H1 (cell line): Measurements from ENCODE around the gene KLHDC10. TPM values are rescaled to one million over a fixed set of nuclear protein-coding genes. Genes with fewer than 3 reads are reported as not detected.

Source experiments
- CTCF ChIA-PET: fragments of 300-600 bp; sonication (Branson Sonifier 250); formaldehyde crosslinking; loops from one replicate; lab custom pipeline; 2021; ENCODE audit not compliant: partially characterized antibody; lab: Charles Lee
- POLR2A ChIA-PET: fragments of 300-600 bp; sonication (Branson Sonifier 250); formaldehyde crosslinking; loops from one replicate; lab custom pipeline; 2021; ENCODE audit warnings: inconsistent platforms; ENCODE audit not compliant: partially characterized antibody; lab: Charles Lee
- DNase-seq, 2 experiments: peaks; one replicate each; pipeline versions ENCODE4 v3.0.0 to v3.0.0-alpha.2; 2010 to 2022; ENCODE audit warnings: low spot score in 2 of 2, low read depth in 1 of 2, mixed read lengths in 1 of 2
- FAIRE-seq: peaks from 2 replicates; lab custom pipeline; 2011; peaks lifted over from hg19 to GRCh38; lab: Jason Lieb, UNC
- H2AFZ ChIP-seq: 2 replicates; pipeline ENCODE4 v1.8.1; 2012; ENCODE audit warnings: low read length, inconsistent platforms
- H2AK5ac ChIP-seq: 2 replicates; pipeline ENCODE4 v1.6.1; 2013; ENCODE audit warnings: low read depth, low read length
- H2BK120ac ChIP-seq: replicated peaks from 2 replicates; pipeline ENCODE3; 2013; ENCODE audit warnings: low read depth, low read length, inconsistent platforms
- H2BK12ac ChIP-seq: 2 replicates; pipeline ENCODE4 v1.6.1; 2013; ENCODE audit warnings: low read depth, low read length
- H2BK15ac ChIP-seq: 2 replicates; pipeline ENCODE4 v1.6.1; 2013; ENCODE audit warnings: low read length
- H2BK20ac ChIP-seq: 2 replicates; pipeline ENCODE4 v1.6.1; 2013; ENCODE audit warnings: low read length
- H2BK5ac ChIP-seq: 2 replicates; pipeline ENCODE4 v1.6.1; 2013; ENCODE audit warnings: low read depth, low read length
- H3K14ac ChIP-seq: 2 replicates; pipeline ENCODE4 v1.6.1; 2013; ENCODE audit warnings: inconsistent platforms; ENCODE audit not compliant: insufficient read length
- H3K18ac ChIP-seq: 2 replicates; pipeline ENCODE4 v1.6.1; 2013; ENCODE audit warnings: low read length; ENCODE audit errors: extremely low read depth
- H3K23ac ChIP-seq: 2 replicates; pipeline ENCODE4 v1.6.1; 2013; ENCODE audit warnings: inconsistent platforms; ENCODE audit not compliant: insufficient read length
- H3K23me2 ChIP-seq: 2 replicates; pipeline ENCODE4 v1.6.1; 2013; ENCODE audit warnings: low read depth, low read length
- H3K27ac ChIP-seq: 2 replicates; pipeline ENCODE4 v1.6.1; 2011; ENCODE audit warnings: low read depth, low read length, inconsistent platforms
- H3K27me3 ChIP-seq, 4 experiments: replicated peaks in 1 of 4; 1 replicate in 1 of 4; 2 replicates in 3 of 4; pipeline versions ENCODE4 v1.6.1 to v1.8.1; 2011 to 2013; ENCODE audit warnings: low read length in 3 of 4, mild to moderate bottlenecking in 3 of 4, inconsistent platforms in 2 of 4, mixed read lengths in 2 of 4, moderate library complexity in 1 of 4; ENCODE audit not compliant: control insufficient read depth in 3 of 4, insufficient read depth in 3 of 4; ENCODE audit errors: extremely low read depth in 1 of 4
- H3K36me3 ChIP-seq, 4 experiments: 2 replicates each; pipeline versions ENCODE4 v1.6.1 to v1.8.1; 2011 to 2013; ENCODE audit warnings: mild to moderate bottlenecking in 4 of 4, low read length in 3 of 4, moderate library complexity in 2 of 4, control low read depth in 1 of 4, inconsistent platforms in 1 of 4; ENCODE audit not compliant: insufficient read depth in 4 of 4, control insufficient read depth in 2 of 4
- H3K4ac ChIP-seq: replicated peaks from 2 replicates; pipeline ENCODE3; 2013; ENCODE audit warnings: low read length, low read depth, mixed read lengths, inconsistent platforms; ENCODE audit not compliant: insufficient read length
- H3K4me1 ChIP-seq, 4 experiments: replicated peaks in 1 of 4; 1 replicate in 1 of 4; 2 replicates in 3 of 4; pipeline versions ENCODE4 v1.6.1 to v1.8.1; 2011 to 2013; ENCODE audit warnings: low read length in 3 of 4, inconsistent platforms in 2 of 4, mixed read lengths in 1 of 4; ENCODE audit not compliant: insufficient read depth in 4 of 4, control insufficient read depth in 3 of 4
- H3K4me2 ChIP-seq, 2 experiments: 2 replicates each; pipeline versions ENCODE4 v1.6.1 to v1.8.1; 2011 to 2013; ENCODE audit warnings: low read depth in 2 of 2, low read length in 2 of 2, control low read depth in 1 of 2, inconsistent platforms in 1 of 2, mild to moderate bottlenecking in 1 of 2; ENCODE audit not compliant: insufficient read depth in 1 of 2
- H3K4me3 ChIP-seq, 4 experiments: fragments of 200-600, 300-600 bp in 1 of 4; sonication (generic), shearing (Covaris generic), sonication (Bioruptor Twin) in 1 of 4; 2 replicates each; pipeline versions ENCODE4 v1.5.1 to v1.8.1; 2011 to 2016; ENCODE audit warnings: low read length in 4 of 4, low read depth in 3 of 4, control low read depth in 2 of 4, inconsistent platforms in 2 of 4, mild to moderate bottlenecking in 2 of 4, mixed read lengths in 1 of 4, moderate library complexity in 1 of 4; ENCODE audit not compliant: insufficient read depth in 2 of 4; ENCODE audit errors: extremely low read depth in 1 of 4
- H3K56ac ChIP-seq: replicated peaks from 2 replicates; pipeline ENCODE3; 2013; ENCODE audit warnings: low read depth, mild to moderate bottlenecking, mixed read lengths, low read length, inconsistent platforms; ENCODE audit not compliant: insufficient read length
- H3K79me1 ChIP-seq: 2 replicates; pipeline ENCODE4 v1.6.1; 2013; ENCODE audit warnings: low read depth, low read length, control low read depth
- H3K79me2 ChIP-seq, 2 experiments: 2 replicates each; pipeline versions ENCODE4 v1.6.1 to v1.8.1; 2012 to 2013; ENCODE audit warnings: low read length in 2 of 2, mild to moderate bottlenecking in 2 of 2, inconsistent platforms in 1 of 2; ENCODE audit not compliant: insufficient read depth in 2 of 2, control insufficient read depth in 1 of 2
- H3K9ac ChIP-seq, 4 experiments: replicated peaks in 1 of 4; 1 replicate in 1 of 4; 2 replicates in 3 of 4; pipeline versions ENCODE4 v1.6.1 to v1.8.1; 2011 to 2013; ENCODE audit warnings: low read depth in 3 of 4, low read length in 3 of 4, control low read depth in 2 of 4, mild to moderate bottlenecking in 2 of 4, moderate library complexity in 2 of 4, inconsistent platforms in 1 of 4; ENCODE audit errors: extremely low read depth in 1 of 4
- H3K9me3 ChIP-seq, 2 experiments: 2 replicates each; pipeline versions ENCODE4 v1.6.1 to v1.8.1; 2012 to 2013; ENCODE audit warnings: mild to moderate bottlenecking in 2 of 2, moderate library complexity in 2 of 2, control low read depth in 1 of 2, inconsistent platforms in 1 of 2, low read depth in 1 of 2, low read length in 1 of 2, mixed read lengths in 1 of 2; ENCODE audit not compliant: insufficient read depth in 2 of 2
- H4K20me1 ChIP-seq, 2 experiments: replicated peaks in 1 of 2; 2 replicates each; pipeline versions ENCODE3 to v1.8.1; 2011 to 2013; ENCODE audit warnings: inconsistent platforms in 2 of 2, low read length in 2 of 2, mild to moderate bottlenecking in 1 of 2; ENCODE audit not compliant: insufficient read depth in 2 of 2, control insufficient read depth in 1 of 2
- H4K5ac ChIP-seq: 2 replicates; pipeline ENCODE4 v1.6.1; 2013; ENCODE audit warnings: low read length, low read depth, mixed read lengths, inconsistent platforms; ENCODE audit not compliant: insufficient read length
- H4K8ac ChIP-seq: 2 replicates; pipeline ENCODE4 v1.8.0; 2013; ENCODE audit warnings: mild to moderate bottlenecking, moderate library complexity, low read length, inconsistent platforms; ENCODE audit not compliant: insufficient read depth; ENCODE audit errors: extremely low read depth
- H4K91ac ChIP-seq: replicated peaks from 2 replicates; pipeline ENCODE3; 2013; ENCODE audit warnings: low read length, mixed read lengths, inconsistent platforms; ENCODE audit not compliant: insufficient read length
- EGR1 ChIP-seq: IDR thresholded peaks from 2 replicates; pipeline ENCODE4 v1.6.1; 2011; ENCODE audit warnings: low read depth, low read length, borderline replicate concordance
- FOSL1 ChIP-seq: IDR thresholded peaks from 2 replicates; pipeline ENCODE4 v1.6.1; 2011; ENCODE audit warnings: mild to moderate bottlenecking, low read depth, low read length, moderate library complexity; ENCODE audit not compliant: insufficient read depth
- GABPA ChIP-seq: IDR thresholded peaks from 2 replicates; pipeline ENCODE4 v1.6.1; 2011; ENCODE audit warnings: mild to moderate bottlenecking, low read length, moderate library complexity, borderline replicate concordance; ENCODE audit not compliant: insufficient read depth
- WGBS, 2 experiments: shearing (Covaris generic) in 1 of 2; methylation state at CpG; one replicate each; pipeline versions ENCODE4 v1.1.6 to v1.1.7; 2013 to 2015; ENCODE audit warnings: low lambda C conversion rate in 2 of 2, mixed read lengths in 2 of 2, inconsistent platforms in 1 of 2, low coverage in 1 of 2, missing lambda C conversion rate in 1 of 2; ENCODE audit not compliant: insufficient replicate concordance in 2 of 2, insufficient coverage in 1 of 2, insufficient read length in 1 of 2; ENCODE audit errors: extremely low coverage in 1 of 2, missing lambda C conversion rate in 1 of 2; 5-methylcytosine and 5-hydroxymethylcytosine counted together
- polyA plus RNA-seq, 7 experiments: library from polyadenylated mRNA; depleted of rRNA in 3 of 7; stranded (reverse) in 5 of 7; unstranded in 2 of 7; fragments of >200 nt in 5 of 7; fragments of 200-250 nt in 2 of 7; gene quantifications; 1 replicate in 5 of 7; 2 replicates in 1 of 7; 4 replicates in 1 of 7; pipeline versions ENCODE4 v1.2.1 to v1.2.3, GENCODE V29; 2011 to 2013; ENCODE audit warnings: missing spikeins in 2 of 7, mixed read lengths in 2 of 7
- total RNA-seq: library from RNA; stranded (reverse); fragmentation: NEBNext Ultra II Directional; extraction: Animal tissue kit (Norgen Biotek cat#: 25700); gene quantifications from 2 replicates; pipeline ENCODE4 v1.2.1, GENCODE V29; 2021

KLHDC10 gene
- total and polyA plus RNA-seq, 2 of the 8 experiments (the other 6 are each of a cell fraction or from before 2014, with no cell fraction given): 6.6 to 14.5 TPM

- Histone ChIP-seq H3K4me2 (no peak overlapping the region), H3K79me2 (no peaks in the 10 kb centered on the region), H4K5ac (no peak overlapping the region), H2BK5ac (no peak overlapping the region), H3K27ac (no peak overlapping the region), H3K79me1 (no peaks in the 10 kb centered on the region), H3K23ac (no peak overlapping the region), H2BK20ac (no peak overlapping the region), H3K18ac (no peak overlapping the region), H3K14ac (no peak overlapping the region), H3K4me3 (no peak overlapping the region), H3K36me3 (no peaks in the 10 kb centered on the region), H2BK120ac (no peak overlapping the region), H3K23me2 (peaks cover 6% of the 10 kb centered on the region; the same call in 1 of the 2 replicates), H3K4me1 (peaks cover 0 to 15% (median 13%) of the 10 kb centered on the region in 4 experiments; a peak in 6 of 7 replicates), H2AK5ac (no peak overlapping the region), H2AFZ (no peak overlapping the region), H4K8ac (no peak overlapping the region), H4K91ac (no peak overlapping the region), H2BK12ac (no peak overlapping the region), H3K4ac (no peak overlapping the region), H3K9me3 (no peaks in the 10 kb centered on the region), H3K27me3 (peaks cover 0 to 13% (median 8%) of the 10 kb centered on the region in 4 experiments; a peak in 5 of 7 replicates), H3K56ac (no peak overlapping the region), H3K9ac (no peak overlapping the region), H4K20me1 (peaks cover 0 to 2% of the 10 kb centered on the region in 2 experiments), H2BK15ac (no peak overlapping the region)
- DNase-seq (no peak), FAIRE-seq (no peak)
- CTCF ChIA-PET: interaction anchor here (0.5 to 2.3 kb wide), 10 partner anchors 14 to 655 kb away, joined by 3 to 9 read pairs (median 4); no protein-coding TSS in a partner anchor
- 88% methylated on average over 2 of the region's 2 CpGs; no CpG with 5 or more reads in 1 of the 2 experiments for WGBS, 2 experiments
- POLR2A ChIA-PET: interaction anchor here (1.4 to 3.0 kb wide), 4 partner anchors 9 to 67 kb away, joined by 3 to 17 read pairs (median 8); partner anchors contain the start of gene TMEM209
- TF ChIP-seq GABPA: no peak
- TF ChIP-seq FOSL1: no peak
- no peak for TF ChIP-seq EGR1
Measured at GRCh38 chr7:130139193-130139960, 69.0 kb downstream of the KLHDC10 start.
